Right lobe of liver (tissue), 4 donors: Measurements from ENCODE around the gene CDHR1.

ENCODE experiments used
- CTCF ChIP-seq, 4 donors: fragments of 200-600 bp in 3 of 4; fragments of 450-650 bp in 1 of 4; IDR thresholded peaks; one replicate each; pipeline versions ENCODE4 v1.5.1 to v1.8.0; 2016 to 2022; ENCODE audit warnings: antibody characterized with exemption in 4 of 4, mild to moderate bottlenecking in 2 of 4
- POLR2A ChIP-seq: fragments of 450-650 bp; IDR thresholded peaks from one replicate; pipeline ENCODE4 v1.6.1; 2017; ENCODE audit warnings: antibody characterized with exemption, mild to moderate bottlenecking
- donor health status: DM: no; HTN: no; CAD: no.
- donor health status: DM: no; HTN: no; CAD: no.
- donor health status: DM: no; HTN: yes; CAD: no.

- TF ChIP-seq CTCF (IDR thresholded peaks at IDR 0.05), result no peak
- no peak for TF ChIP-seq POLR2A
These were observed 40.1 kb downstream of the CDHR1 start for GRCh38 chr10:84234479-84234878.
